GM19463 (cell line): ENCODE measurements around the gene DNAJC12.
"Not testable (repeated sequence)": the region's sequence is repeated elsewhere in the genome, so short reads cannot be mapped to it uniquely, and the experiment has no call there.

Experiments used
- ATAC-seq: cut with Tn5 transposase; IDR thresholded peaks from one replicate; pipeline ENCODE4 v1.9.1; 2021; ENCODE audit warnings: mild to moderate bottlenecking, moderate library complexity; ENCODE audit not compliant: unreplicated experiment

Gene DNAJC12

DNA sequence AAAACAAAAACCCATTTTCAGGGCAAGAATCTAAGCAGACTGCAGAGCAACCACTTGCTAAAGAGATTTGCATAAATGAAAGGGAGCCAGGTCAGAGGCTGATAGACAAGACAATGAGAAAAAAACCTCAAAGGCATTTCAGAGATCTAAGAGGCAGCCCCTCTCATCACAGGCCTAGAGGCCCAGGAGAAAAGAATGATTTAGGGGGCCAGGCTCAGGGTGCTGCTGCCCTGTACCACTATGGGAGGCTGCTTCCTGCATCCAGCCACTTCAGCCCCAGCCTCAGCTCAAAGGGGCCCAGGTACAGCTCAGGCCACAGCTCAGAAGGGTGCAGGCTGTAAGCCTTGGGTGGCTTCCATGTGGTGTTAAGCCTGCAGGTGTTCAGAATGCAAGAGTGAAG lies 3.7 kb upstream of the DNAJC12 start:
- no peak for ATAC-seq

DNA sequence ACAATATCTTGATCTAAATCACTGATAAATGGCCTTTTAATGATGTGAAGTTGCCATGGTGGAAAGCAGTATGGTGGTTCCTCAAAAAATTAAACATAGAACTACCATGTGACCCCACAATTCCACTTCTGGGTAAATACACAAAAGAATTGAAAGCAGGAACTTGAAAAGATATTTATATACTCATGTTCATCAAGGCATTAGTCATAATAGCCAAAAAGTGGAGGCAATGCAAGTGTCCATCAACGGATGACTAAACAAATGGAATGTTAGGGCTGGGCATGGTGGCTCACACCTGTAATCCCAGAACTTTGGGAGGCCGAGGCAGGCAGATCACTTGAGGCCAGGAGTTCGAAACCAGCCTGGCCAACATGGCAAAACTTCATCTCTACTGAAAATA lies 2.0 kb upstream of the DNAJC12 start:
- ATAC-seq: no peak

DNA sequence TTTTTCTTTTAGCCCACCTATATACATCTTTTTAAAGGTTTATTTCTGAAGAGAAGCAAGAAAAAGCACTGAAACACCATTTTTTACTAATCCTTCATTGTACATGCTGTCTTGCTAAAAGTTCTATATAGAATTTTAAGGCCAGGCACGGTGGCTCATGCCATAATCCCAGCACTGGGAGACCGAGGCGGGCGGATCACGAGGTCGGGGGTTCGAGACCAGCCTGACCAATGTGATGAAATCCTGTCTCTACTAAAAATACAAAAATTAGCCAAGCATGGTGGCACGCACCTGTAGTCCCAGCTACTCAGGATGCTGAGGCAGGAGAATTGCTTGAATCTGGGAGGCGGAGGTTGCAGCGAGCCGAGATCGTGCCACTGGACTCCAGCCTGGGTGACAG lies 1.5 kb upstream of the DNAJC12 start:
- ATAC-seq: not testable (repeated sequence)

GRCh38 chr10:67836972-67837371 lies 1.0 kb downstream of the DNAJC12 start:
- no peak for ATAC-seq

DNA sequence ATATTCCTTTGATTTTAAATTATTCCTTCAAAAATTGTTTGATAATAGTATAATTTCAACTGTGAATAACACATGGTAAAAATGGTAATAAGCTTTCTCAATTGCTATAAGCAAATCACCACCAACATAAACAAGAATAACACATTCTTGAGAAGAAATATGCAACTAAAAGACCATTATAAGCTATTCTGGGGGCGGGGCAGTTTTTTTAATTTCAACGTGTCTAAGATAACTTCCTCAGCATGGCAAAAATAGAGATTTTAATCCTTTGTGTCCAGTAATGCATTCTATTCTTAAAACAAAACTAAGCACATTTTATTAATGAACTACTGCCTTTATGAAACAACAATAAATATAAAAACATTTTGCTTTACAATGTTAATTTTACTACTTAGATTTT lies 1.5 kb downstream of the DNAJC12 start:
- no peak for ATAC-seq

DNA sequence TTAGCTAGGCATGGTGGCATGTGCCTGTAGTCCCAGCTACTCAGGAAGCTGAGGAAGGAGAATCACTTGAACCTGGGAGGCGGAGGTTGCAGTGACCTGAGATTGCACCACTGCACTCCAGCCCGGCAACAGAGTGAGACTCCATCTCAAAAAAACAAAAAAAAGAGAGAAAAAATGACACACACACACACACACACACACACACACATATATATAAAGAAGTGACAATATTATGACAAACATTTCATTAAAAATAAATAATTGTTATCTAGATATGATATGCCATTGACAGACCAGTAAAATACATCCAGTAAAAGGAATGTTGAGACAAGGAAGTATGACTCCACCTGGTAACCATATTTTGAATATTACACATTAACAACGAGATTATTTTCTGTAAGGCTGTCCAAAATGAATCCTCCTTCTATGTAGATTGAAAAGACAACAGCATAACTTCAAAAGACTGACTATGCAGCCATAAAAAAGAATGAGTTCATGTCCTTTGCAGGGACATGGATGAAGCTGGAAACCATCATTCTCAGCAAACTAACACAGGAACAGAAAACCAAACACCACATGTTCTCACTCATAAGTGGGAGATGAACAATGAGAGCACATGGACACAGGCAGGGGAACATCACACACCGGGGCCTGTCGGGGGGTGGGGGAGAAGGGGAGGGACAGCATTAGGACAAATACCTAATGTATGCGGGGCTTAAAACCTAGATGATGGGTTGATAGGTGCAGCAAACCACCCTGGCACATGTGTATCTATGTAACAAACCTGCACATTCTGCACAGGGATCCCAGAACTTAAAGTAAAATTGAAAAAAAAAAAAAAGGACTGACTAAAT lies 2.2 kb downstream of the DNAJC12 start:
- ATAC-seq: not testable (repeated sequence)

- ATAC-seq: no peak
Observed at GRCh38 chr10:67834375-67834774, 3.6 kb downstream of the DNAJC12 start.

- ATAC-seq: no peak
Observed at GRCh38 chr10:67827811-67828210, 10.2 kb downstream of the DNAJC12 start.

DNA sequence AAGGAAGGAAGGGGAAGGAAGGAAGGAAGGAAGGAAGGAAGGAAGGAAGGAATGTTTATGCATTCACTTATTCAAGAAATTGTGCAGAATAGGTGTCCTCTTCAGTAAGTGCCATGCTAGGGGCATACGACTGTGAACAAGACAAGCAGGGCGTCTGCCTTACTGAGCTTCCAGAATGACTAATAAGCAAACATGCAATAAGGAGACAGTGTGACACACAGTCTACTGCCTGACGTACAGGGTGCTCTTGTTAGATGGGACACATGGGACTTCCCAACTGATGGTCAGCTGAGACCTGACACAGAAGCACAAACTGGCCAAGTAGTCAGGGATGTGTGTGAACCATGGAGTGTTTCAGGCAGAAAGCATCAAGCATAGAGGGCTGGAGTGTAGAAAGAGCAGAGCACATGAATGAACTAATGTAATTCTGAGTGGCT lies 18.2 kb downstream of the DNAJC12 start:
- ATAC-seq: peak; percentile 88

GRCh38 chr10:67818323-67818722 lies 19.7 kb downstream of the DNAJC12 start:
- ATAC-seq: peak; percentile 46

DNA sequence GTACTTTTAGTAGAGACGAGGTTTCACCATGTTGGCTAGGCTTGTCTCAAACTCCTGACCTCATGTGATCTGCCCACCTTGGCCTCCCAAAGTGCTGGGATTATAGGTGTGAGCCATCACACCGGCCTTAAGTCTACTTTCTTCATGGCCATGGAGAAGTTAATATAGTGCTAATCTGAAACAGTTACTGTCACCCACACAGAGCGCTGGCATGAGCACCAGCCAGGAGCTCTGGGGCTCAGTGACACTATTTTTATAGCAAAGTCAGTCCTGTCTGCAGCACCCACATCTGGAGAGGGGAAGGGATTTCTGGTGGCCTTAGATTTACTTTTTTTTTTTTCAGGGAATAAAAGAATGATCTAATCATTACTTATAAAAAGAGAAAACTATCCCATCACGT lies 21.3 kb downstream of the DNAJC12 start:
- ATAC-seq: no peak

DNA sequence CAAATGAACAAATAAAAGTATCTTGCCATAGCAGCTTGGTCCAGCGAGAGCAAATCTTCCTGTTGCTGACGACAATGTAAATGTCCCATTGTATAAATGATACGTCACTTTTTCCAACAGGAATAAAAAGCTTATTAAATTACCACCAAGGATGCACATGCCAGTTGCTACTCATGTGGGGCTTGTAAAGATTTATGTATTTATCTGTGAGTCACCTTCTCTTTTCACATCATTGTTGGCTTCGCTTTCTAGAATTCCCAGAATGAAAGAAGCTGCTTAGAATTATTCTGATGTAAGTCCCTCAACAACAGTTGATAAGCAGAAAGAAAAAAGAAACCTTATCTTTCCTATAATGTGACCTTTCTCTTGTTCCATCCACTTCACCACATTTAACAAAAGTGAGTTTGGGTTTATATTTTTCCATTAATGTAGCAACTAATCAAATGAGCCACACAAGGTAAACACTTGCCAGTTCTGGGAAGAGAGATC lies 22.4 kb downstream of the DNAJC12 start:
- ATAC-seq: no peak

DNA sequence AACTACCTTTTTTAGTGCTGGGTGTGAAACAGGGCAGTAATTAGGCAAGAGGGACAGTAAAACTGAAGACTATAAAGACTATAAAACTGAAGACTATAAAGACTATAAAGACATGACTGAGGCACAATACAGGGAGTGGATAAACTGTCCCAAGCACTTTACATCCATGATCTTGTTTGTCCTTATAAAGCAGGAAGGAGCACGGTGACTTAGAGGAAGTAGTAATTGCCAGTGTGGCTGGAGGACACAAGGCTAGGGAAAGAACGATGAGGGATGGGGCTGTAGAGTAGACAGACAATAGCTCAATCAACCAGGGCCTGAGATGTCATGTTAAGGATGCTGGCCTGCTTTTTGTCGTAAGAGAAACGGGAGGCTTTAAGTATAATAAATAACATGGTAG lies 26.0 kb downstream of the DNAJC12 start:
- no peak for ATAC-seq

- ATAC-seq: no peak
Observed at GRCh38 chr10:67809107-67809506, 28.9 kb downstream of the DNAJC12 start.

DNA sequence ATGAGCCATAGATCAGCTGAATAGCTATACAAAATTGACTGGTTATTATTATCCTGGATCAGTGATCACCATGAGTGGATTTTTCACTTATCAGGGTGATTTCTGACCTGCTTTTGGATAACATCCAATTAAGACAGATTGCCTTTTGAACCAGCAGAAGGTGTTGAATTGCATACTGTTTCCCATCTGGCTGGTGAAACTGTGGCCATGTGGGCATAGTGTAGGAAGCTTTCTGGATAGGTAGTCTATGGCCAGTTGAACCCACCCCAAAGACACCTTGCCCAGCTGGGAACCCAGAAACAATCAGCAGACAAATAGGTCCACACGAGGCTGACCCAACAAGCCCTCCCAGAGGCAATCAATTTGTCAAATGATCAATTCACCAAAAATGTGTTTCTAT lies 29.3 kb downstream of the DNAJC12 start:
- ATAC-seq: no peak

DNA sequence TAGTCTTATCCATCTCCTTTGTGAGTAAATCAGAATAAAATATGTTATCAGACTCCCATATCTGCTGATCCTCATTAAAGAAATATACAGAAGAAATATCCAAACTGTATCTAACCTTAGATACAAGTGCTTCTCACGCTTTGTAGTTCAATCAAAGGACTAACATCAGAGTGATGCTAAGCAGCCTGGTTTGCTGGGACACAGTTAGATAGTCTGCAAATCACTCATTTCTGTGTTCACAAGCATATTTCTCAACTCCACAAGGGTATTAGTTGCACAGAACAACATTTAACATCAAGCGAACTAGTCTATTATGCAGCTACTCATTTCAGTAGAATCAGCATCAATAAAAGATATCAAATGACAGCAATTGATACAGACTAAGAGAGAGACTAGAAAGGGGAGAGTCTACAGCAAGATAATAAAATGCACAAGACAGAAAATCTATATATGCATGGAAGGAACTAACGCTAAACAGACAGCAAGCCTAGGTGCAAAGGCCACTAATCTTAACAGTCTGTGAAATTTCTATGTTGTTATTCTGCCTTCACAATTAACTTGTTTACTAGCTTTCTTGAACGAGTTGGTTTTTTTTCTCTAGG lies 30.0 kb downstream of the DNAJC12 start:
- ATAC-seq: no peak

GRCh38 chr10:67804395-67804678 lies 33.7 kb downstream of the DNAJC12 start:
- ATAC-seq: no peak

DNA sequence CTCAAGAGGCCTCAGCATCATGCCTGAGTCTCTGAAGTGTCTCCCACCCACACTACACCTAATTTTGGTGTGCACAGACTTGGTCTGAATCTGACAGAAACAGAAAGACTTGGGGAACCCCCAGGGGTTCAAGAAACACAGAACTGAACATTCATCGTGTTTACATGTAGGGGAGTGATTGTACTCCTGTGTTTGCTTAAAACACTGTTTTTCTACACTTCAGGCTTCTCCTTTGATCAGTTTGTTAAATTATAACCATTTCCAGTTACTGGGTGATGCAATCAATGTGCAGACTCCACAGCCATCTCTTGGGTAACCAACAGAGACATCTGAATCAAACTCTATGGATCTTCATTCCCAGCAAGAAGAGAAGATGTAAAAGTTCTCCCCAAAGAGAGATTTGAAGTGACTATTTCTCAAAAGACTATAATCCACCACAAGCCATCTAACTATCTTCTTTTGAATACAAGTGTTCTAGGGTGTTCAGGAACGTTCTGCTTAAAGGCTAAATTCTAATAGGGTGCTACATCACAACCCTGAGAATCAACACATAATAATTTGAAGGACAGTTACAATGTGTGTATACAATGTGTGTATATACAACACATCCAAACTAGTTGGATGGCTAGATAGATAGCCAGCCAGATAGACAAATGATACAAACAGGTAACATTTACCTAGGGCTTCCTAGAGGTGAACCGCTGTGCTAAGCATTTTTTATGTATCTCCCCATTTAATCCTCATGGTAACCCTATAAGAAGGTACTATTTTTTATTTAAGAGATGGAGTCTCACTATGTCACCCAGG lies 34.2 kb downstream of the DNAJC12 start:
- peak; percentile 92 for ATAC-seq

- peak; percentile 22 for ATAC-seq
Observed at GRCh38 chr10:67802767-67803538, 35.0 kb downstream of the DNAJC12 start.

- no peak for ATAC-seq
Observed at GRCh38 chr10:67801118-67801517, 36.9 kb downstream of the DNAJC12 start.

GRCh38 chr10:67794909-67795460 lies 43.0 kb downstream of the DNAJC12 start:
- ATAC-seq: no peak
